ENCODE results near the gene CGB8.

CGB8 gene

GRCh38 chr19:49014870-49015255 is 34.0 kb downstream of the CGB8 start:
- H3K4me3 ChIP-seq (ENCODE audit: low read depth, low read length) = no peak overlapping the region
- peaks cover 5% of the 10 kb centered on the region for H3K4me1 ChIP-seq (ENCODE audit: control insufficient read depth, insufficient read depth, low read length)
- peaks cover 19 to 61% of the 10 kb centered on the region in 2 experiments; a peak in 2 of 3 replicates for H3K36me3 ChIP-seq (ENCODE audit: control insufficient read depth in 2 of 2, insufficient read depth in 1 of 2, low read length in 2 of 2)
- ChIA-PET CTCF (interaction anchor here (9.4 kb wide), 1 partner anchor 16 kb away, joined by 133 read pairs; no protein-coding TSS in a partner anchor), POLR2A (interaction anchor here (1.1 kb wide), 1 partner anchor 45 kb away, joined by 3 read pairs; no protein-coding TSS in a partner anchor)
- H3K9me3 ChIP-seq (ENCODE audit: control insufficient read depth, insufficient read depth, low read depth, low read length) = no peaks in the 10 kb centered on the region
- no peak overlapping the region for H3K27ac ChIP-seq (ENCODE audit: extremely low read depth, low read depth, low read length)
- TF ChIP-seq ZNF529 (tag by site-specific recombination; IDR thresholded peaks at IDR 0.05; ENCODE audit: insufficient replicate concordance) = no peak
- TF ChIP-seq ZNF701 (tag by site-specific recombination; IDR thresholded peaks at IDR 0.05) = no peak
- no peak for TF ChIP-seq KLF17 (tag by site-specific recombination; IDR thresholded peaks at IDR 0.05)
- no peak for TF ChIP-seq ZNF16 (tag by site-specific recombination; IDR thresholded peaks at IDR 0.05; ENCODE audit: low read depth)
- TF ChIP-seq ZBTB48 (tag by site-specific recombination; IDR thresholded peaks at IDR 0.05) = no peak
- no peak for TF ChIP-seq ZNF174 (tag by site-specific recombination; IDR thresholded peaks at IDR 0.05)
- TF ChIP-seq ZNF175 (tag by site-specific recombination; IDR thresholded peaks at IDR 0.05) = no peak
- TF ChIP-seq ZNF10 (tag by site-specific recombination; IDR thresholded peaks at IDR 0.05) = no peak
- no peak for TF ChIP-seq ZSCAN4 (tag by site-specific recombination; IDR thresholded peaks at IDR 0.05)
- TF ChIP-seq ZFHX2 (tag by site-specific recombination; conservative IDR thresholded peaks at IDR 0.05) = no peak
- TF ChIP-seq ZNF398 (tag by site-specific recombination; IDR thresholded peaks at IDR 0.05) = no peak
- no peak for TF ChIP-seq ZNF157 (tag by site-specific recombination; IDR thresholded peaks at IDR 0.05)

GRCh38 chr19:49014123-49014869 is 34.6 kb downstream of the CGB8 start:
- Histone ChIP-seq H3K4me1 (ENCODE audit: control insufficient read depth, insufficient read depth, low read length) (peaks cover 5% of the 10 kb centered on the region), H3K36me3 (ENCODE audit: control insufficient read depth in 2 of 2, insufficient read depth in 1 of 2, low read length in 2 of 2) (peaks cover 19 to 67% of the 10 kb centered on the region in 2 experiments; a peak in 2 of 3 replicates), H3K4me3 (ENCODE audit: low read depth, low read length) (no peak overlapping the region), H3K9me3 (ENCODE audit: control insufficient read depth, insufficient read depth, low read depth, low read length) (no peaks in the 10 kb centered on the region), H3K27ac (ENCODE audit: extremely low read depth, low read depth, low read length) (0 out of 2 replicates have a peak overlapping the region, but pooled peaks have one; percentile 16)
- CTCF ChIA-PET = interaction anchor here (0.7 to 9.4 kb wide), 7 partner anchors 15 to 83 kb away, joined by 3 to 133 read pairs (median 4); partner anchors contain the start of gene CGB7
- POLR2A ChIA-PET = interaction anchor here (1.0 to 2.7 kb wide), 5 partner anchors 14 to 56 kb away, joined by 3 to 19 read pairs (median 4); partner anchors contain the start of genes GYS1 and RUVBL2
- no peak for TF ChIP-seq ZXDB (tag by site-specific recombination; IDR thresholded peaks at IDR 0.05)
- 0 out of 2 replicates have a peak, but pooled peaks have one; percentile 15 for TF ChIP-seq EGR2 (tag by site-specific recombination; IDR thresholded peaks at IDR 0.05; ENCODE audit: low read depth)
- TF ChIP-seq SP7 (tag by site-specific recombination; IDR thresholded peaks at IDR 0.05) = peak; percentile 61
- TF ChIP-seq ZBTB21 (tag by site-specific recombination; IDR thresholded peaks at IDR 0.05) = peak; percentile 89
- TF ChIP-seq ZNF280D (tag by site-specific recombination; IDR thresholded peaks at IDR 0.05) = no peak
- no peak for TF ChIP-seq ZBTB1 (tag by site-specific recombination; IDR thresholded peaks at IDR 0.05)
- TF ChIP-seq ZNF76 (tag by site-specific recombination; IDR thresholded peaks at IDR 0.05; ENCODE audit: borderline replicate concordance, low read depth) = no peak
- TF ChIP-seq BCL6B (tag by site-specific recombination; IDR thresholded peaks at IDR 0.05) = no peak
- TF ChIP-seq ZNF580 (tag by site-specific recombination; IDR thresholded peaks at IDR 0.05) = no peak
- peak; percentile 75 for TF ChIP-seq ATF2 (tag by site-specific recombination; IDR thresholded peaks at IDR 0.05; ENCODE audit: low read depth)
- no peak for TF ChIP-seq ZNF354C (tag by site-specific recombination; IDR thresholded peaks at IDR 0.05; ENCODE audit: borderline replicate concordance, low read depth)
